ENCODE data around the gene SLC25A21.

Gene SLC25A21

DNA sequence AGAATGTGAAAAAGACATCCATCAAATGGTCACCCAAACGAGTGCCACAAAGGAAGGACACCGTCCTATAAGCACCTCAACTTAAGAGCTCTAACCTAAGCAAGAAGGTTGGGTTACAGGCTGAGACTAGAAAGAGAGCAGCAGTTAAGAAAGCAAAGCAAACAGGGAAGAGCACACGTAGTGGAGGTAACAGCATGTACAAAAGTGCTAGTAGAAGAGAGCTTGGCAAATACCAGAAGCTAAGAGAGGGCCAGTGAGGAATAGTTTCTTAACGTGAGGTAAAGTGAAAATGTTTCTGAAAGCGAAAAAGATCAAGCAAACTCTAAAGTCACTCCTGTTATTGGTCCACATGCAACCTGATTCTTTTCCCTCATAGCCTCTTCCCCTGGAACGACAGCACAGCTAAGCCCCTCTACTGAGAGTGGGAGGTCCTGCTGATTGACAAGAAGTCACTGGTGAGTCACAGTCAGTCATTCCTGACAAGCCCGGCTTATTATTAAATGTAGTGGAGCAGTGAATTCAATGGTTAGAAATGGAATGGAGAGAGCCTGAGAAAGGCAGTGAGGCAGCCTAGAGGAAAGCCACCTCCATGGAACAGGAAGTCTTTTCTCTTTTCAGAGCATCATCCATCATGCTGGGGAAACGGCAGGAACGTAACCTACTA is 204.4 kb downstream of the SLC25A21 start:
- no peak for TF ChIP-seq POLR2A (IDR thresholded peaks at IDR 0.05; ENCODE audit: low read depth, low read length)
- no peak for TF ChIP-seq POLR2AphosphoS5 (IDR thresholded peaks at IDR 0.05; ENCODE audit: low read depth, low read length)
- TF ChIP-seq TAF1 (IDR thresholded peaks at IDR 0.05; ENCODE audit: borderline replicate concordance, low read depth, low read length), result no peak
- DNase-seq (ENCODE audit: insufficient read length), result no peak
- no peak for FAIRE-seq

DNA sequence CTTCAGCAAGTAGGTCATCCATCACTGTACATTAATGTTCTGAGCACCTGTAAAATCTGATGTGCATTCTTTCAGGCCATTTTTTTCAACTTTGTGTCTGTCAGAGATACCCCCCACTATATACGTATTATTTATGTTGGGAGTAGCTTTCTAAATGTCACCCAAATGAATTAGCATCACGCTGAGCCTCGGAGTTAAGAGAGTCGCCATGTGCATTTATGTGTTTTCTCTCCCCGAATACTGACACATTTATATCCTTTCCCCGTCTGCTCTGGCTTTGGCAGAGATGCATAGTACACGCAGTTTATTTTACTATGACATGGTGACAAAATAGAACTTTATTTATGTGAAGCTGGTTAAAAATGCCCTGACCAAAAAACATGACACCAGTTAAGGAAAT is 216.4 kb downstream of the SLC25A21 start:
- FAIRE-seq (no peak), DNase-seq (ENCODE audit: insufficient read length) (no peak)
- no peak for TF ChIP-seq POLR2AphosphoS5 (IDR thresholded peaks at IDR 0.05; ENCODE audit: low read depth, low read length)
- no peak for TF ChIP-seq TAF1 (IDR thresholded peaks at IDR 0.05; ENCODE audit: borderline replicate concordance, low read depth, low read length)
- TF ChIP-seq POLR2A (IDR thresholded peaks at IDR 0.05; ENCODE audit: low read depth, low read length), result no peak

DNA sequence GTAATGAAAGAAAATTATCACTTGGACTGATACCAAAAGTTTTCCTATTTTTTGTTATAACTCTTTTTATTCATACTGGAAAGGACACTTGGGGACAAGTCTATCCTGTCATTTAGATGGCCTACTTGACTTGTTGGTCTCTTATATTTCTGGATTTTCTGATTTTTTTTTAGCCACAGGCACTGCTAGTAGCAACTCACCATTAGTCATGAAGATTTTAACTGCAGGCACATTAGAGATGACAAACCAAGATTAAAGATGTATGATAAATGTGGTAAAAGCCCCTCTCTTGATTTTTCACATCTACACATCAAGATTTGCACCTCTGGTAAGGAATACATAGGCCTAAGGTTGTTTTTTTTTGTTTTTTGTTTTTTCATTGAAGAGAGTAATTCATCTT is 217.0 kb downstream of the SLC25A21 start:
- no peak for DNase-seq (ENCODE audit: insufficient read length)
- no peak for TF ChIP-seq TAF1 (IDR thresholded peaks at IDR 0.05; ENCODE audit: borderline replicate concordance, low read depth, low read length)
- TF ChIP-seq POLR2AphosphoS5 (IDR thresholded peaks at IDR 0.05; ENCODE audit: low read depth, low read length), result no peak
- no peak for TF ChIP-seq POLR2A (IDR thresholded peaks at IDR 0.05; ENCODE audit: low read depth, low read length)
- FAIRE-seq, result no peak

DNA sequence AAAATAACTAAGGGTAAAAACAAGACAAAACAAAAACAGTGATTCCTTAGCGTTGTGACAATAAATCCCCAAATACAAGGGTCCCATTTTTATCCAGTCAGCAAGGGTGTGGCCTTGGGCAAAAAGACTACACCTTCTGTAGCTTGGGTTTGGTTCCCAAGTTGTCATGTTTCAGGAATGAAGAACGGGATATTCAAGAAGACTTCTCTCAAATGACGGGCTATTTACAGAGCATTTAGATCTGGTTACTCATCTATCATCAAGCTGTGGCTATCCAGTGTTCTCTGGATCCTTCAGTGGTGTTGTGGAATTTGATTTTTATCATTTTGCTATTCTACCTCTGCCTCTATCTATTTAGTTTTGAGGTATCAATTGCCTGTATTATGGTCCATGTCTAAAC is 219.7 kb downstream of the SLC25A21 start:
- TF ChIP-seq TAF1 (IDR thresholded peaks at IDR 0.05; ENCODE audit: borderline replicate concordance, low read depth, low read length) (no peak), POLR2AphosphoS5 (IDR thresholded peaks at IDR 0.05; ENCODE audit: low read depth, low read length) (no peak), POLR2A (IDR thresholded peaks at IDR 0.05; ENCODE audit: low read depth, low read length) (no peak)
- FAIRE-seq (peak; percentile 50), DNase-seq (ENCODE audit: insufficient read length) (no peak)

DNA sequence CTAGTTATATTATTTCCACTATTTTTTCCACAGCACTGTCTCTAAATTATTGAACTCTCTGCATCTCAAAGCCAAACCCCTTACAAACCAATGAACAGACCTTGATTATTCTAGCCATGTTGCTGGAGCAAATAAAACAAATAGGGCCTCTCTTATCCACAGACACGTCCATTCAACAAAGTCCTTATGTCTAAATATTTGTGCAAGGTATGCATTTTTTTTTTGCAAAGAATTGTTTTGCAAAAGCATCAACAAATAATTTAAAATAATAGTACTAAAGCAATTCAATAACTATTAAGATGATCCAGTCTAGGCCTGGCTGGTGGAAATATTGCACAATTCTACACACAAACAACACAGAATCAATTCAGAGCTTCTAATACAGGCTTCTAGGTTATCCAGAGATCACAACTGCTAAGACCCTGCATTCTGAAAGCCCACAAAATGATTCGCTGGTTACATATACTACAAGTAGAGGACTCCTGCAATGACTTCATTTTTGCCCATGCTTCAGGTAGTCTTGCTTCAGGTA is 221.0 kb downstream of the SLC25A21 start:
- FAIRE-seq, result no peak
- no peak for DNase-seq (ENCODE audit: insufficient read length)
- TF ChIP-seq TAF1 (IDR thresholded peaks at IDR 0.05; ENCODE audit: borderline replicate concordance, low read depth, low read length) (no peak), POLR2AphosphoS5 (IDR thresholded peaks at IDR 0.05; ENCODE audit: low read depth, low read length) (no peak), POLR2A (IDR thresholded peaks at IDR 0.05; ENCODE audit: low read depth, low read length) (no peak)

DNA sequence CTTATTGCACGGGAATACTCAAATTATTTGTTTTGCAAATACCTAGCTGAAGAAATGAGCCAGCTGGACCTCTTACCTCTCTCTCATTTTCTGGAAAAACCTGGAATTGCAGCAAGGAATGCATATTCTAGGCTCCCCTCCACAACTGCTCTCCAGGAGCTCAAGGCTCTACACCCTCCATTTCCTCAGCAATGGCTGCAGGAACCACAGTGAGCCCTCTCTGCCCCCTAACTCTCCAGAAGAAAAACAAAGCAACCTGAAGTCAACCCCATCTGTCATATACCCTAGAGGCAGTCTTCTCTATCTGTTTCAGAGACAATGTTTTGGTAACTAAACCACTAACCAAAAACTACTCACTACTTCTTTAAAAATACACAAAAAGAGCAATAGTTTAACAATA is 221.6 kb downstream of the SLC25A21 start:
- no peak for TF ChIP-seq TAF1 (IDR thresholded peaks at IDR 0.05; ENCODE audit: borderline replicate concordance, low read depth, low read length)
- TF ChIP-seq POLR2A (IDR thresholded peaks at IDR 0.05; ENCODE audit: low read depth, low read length), result no peak
- no peak for TF ChIP-seq POLR2AphosphoS5 (IDR thresholded peaks at IDR 0.05; ENCODE audit: low read depth, low read length)
- FAIRE-seq (no peak), DNase-seq (ENCODE audit: insufficient read length) (no peak)

DNA sequence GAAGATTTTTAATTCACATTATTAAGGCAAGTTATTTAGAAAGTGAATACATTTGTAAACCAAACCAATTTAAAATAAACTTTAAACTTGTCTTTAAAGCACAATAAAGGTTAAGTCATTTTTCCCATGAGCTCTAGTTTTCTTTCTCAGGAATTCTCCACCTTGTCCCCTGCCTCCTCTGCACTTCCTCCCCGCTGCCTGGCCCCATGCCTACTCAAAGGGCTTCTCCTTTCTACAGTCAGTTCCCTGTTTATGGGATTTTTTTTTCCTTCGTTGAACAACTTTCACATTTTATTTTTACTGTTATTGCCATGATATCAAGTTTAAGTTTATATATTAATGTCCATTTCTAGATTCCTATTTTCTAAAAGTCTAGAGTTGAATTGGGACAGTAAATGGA is 223.0 kb downstream of the SLC25A21 start:
- no peak for TF ChIP-seq POLR2A (IDR thresholded peaks at IDR 0.05; ENCODE audit: low read depth, low read length)
- TF ChIP-seq TAF1 (IDR thresholded peaks at IDR 0.05; ENCODE audit: borderline replicate concordance, low read depth, low read length), result no peak
- TF ChIP-seq POLR2AphosphoS5 (IDR thresholded peaks at IDR 0.05; ENCODE audit: low read depth, low read length), result no peak
- FAIRE-seq (no peak), DNase-seq (ENCODE audit: insufficient read length) (no peak)

DNA sequence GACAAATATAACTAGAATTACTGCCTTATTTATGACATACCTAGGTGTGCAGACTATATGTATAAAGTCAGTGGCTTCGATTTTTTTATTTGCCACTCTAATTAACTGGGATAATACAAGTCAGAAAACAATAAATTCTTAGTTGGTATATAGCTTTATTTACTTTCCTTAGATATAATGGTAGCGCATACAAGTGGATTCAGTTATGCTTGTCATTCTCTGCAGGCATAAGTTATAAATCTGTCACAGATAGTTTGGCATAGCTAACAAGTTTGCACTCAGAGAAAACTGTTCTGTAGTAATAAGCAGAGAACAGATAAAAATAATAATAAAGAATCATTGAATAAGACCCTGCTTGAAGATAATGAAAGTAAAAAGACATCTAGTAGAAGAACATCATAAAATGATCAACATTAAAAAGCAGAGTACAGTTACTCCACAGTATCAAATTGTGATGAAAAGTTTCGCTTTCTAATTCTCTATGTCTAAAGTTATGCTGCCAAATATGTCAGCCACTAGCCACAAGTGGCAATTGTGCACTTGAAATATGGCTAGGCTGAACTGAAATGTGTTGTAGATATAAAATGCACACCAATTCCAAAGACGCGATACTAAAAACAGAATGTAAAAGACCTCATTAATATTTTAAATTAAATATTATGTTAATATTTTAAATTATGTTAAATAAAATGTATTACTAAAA is 224.1 kb downstream of the SLC25A21 start:
- no peak for DNase-seq (ENCODE audit: insufficient read length)
- TF ChIP-seq POLR2A (IDR thresholded peaks at IDR 0.05; ENCODE audit: low read depth, low read length) (no peak), POLR2AphosphoS5 (IDR thresholded peaks at IDR 0.05; ENCODE audit: low read depth, low read length) (no peak), TAF1 (IDR thresholded peaks at IDR 0.05; ENCODE audit: borderline replicate concordance, low read depth, low read length) (no peak)
- no peak for FAIRE-seq

DNA sequence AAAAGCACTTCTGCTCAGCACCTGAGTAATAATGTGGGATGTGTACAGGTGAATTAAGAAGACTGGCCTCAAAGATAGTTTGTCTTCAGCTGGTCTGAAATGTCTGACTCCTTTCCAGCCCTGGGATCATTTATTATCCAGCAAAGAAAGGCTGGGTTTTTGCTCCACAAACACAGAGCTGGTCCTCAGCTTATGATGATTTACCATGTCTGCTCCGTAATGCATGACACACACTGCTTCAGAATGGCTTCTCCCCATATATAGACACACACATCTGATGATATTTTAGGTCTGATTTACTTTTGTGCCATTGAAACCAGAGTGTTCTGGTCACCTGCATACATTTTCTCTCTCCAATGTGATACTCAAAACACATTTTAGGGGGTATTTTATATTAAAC is 225.0 kb downstream of the SLC25A21 start:
- no peak for TF ChIP-seq POLR2AphosphoS5 (IDR thresholded peaks at IDR 0.05; ENCODE audit: low read depth, low read length)
- TF ChIP-seq POLR2A (IDR thresholded peaks at IDR 0.05; ENCODE audit: low read depth, low read length), result no peak
- no peak for TF ChIP-seq TAF1 (IDR thresholded peaks at IDR 0.05; ENCODE audit: borderline replicate concordance, low read depth, low read length)
- DNase-seq (ENCODE audit: insufficient read length) (no peak), FAIRE-seq (no peak)

DNA sequence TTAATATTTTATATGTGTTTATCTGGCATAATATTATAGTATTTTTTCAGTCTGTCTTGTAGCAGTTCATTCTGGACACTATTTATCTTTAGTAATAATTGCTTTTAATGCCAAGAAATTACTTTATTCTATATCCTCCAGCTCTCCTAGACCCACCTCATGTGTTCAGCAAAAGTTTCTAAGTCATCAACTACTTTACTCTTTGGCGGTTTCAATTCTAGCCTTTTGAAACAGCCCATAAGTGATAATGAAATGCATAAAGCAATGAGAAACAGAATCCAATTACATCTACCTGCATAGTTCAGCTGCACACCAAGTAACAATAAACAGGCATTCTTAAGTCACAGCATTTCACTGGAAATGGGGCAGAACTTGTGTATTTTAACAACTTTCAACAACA is 225.5 kb downstream of the SLC25A21 start:
- no peak for FAIRE-seq
- TF ChIP-seq POLR2AphosphoS5 (IDR thresholded peaks at IDR 0.05; ENCODE audit: low read depth, low read length), result no peak
- TF ChIP-seq TAF1 (IDR thresholded peaks at IDR 0.05; ENCODE audit: borderline replicate concordance, low read depth, low read length), result no peak
- no peak for TF ChIP-seq POLR2A (IDR thresholded peaks at IDR 0.05; ENCODE audit: low read depth, low read length)
- DNase-seq (ENCODE audit: insufficient read length), result no peak

DNA sequence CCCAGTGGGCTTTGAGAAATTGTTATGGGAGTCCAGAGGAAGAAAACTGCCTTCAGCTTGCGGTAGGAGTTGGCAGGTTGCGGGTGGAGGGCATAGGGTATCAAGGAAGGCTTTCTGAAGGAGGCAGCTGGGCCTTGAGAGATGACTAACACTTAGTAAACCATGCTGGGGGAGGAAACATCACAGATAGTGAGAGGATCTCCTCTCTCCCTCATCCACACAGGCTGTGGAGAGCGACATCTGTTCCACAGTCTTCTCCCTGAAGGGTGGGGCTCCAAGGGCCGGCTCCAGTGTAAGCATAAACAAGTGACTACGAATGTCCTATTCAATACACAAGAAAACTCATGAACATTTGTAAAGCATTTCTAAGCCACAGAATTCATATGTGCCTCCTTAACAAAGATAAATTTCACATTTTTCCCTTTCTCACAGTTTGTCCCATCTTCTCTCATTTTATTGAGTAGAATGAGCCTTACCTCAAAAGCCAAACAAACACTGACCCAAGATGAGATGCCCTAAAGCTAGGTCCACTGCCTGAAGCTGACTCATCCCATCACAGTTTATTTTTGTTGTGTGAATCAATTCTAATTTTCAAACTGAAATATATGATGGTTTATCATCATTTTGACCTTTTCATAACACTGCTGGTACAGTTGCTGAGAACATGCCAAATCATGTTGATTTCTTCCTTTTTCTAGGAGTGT is 227.9 kb downstream of the SLC25A21 start:
- no peak for TF ChIP-seq TAF1 (IDR thresholded peaks at IDR 0.05; ENCODE audit: borderline replicate concordance, low read depth, low read length)
- TF ChIP-seq POLR2AphosphoS5 (IDR thresholded peaks at IDR 0.05; ENCODE audit: low read depth, low read length), result no peak
- FAIRE-seq, result no peak
- DNase-seq (ENCODE audit: insufficient read length), result no peak
